ENCODE results near the gene STARD4. TPM values are rescaled to one million over a fixed set of nuclear protein-coding genes. Genes with fewer than 3 reads are reported as not detected.

Gene STARD4
- polyA plus RNA-seq, 1 of the 3 experiments (the other 2 are of a cell fraction): 10.0 TPM

DNA sequence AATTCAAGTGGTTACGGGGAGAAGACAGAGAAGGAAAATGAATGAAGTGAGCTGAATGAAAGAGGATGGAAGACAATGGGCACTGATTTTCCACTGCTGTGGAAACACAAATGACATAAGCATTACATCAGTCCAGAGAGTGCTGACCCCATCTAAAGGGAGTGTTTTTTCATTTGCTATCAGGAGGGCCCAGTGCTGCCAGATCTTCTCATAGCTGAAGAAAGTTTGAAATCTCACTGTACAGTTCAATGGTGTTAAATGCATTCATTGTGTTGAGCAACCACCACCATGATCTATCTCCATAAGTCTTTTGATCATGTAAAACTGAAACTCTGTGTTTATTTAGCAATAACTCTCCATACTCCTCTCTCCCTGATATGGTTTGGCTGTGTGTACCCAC, 41.5 kb upstream of the STARD4 start:
- H3K9me2 ChIP-seq: no peaks in the 10 kb centered on the region
- TF ChIP-seq CHD2 (IDR thresholded peaks at IDR 0.05; ENCODE audit: low read length, partially characterized antibody): no peak
- TF ChIP-seq SMC3 (IDR thresholded peaks at IDR 0.05; ENCODE audit: low read depth, low read length): no peak
- TF ChIP-seq RAD21 (IDR thresholded peaks at IDR 0.05; ENCODE audit: low read length): no peak
- no peak for TF ChIP-seq USF1 (IDR thresholded peaks at IDR 0.05; ENCODE audit: borderline replicate concordance, low read depth)
- no peak for TF ChIP-seq ELF1 (IDR thresholded peaks at IDR 0.05)
- TF ChIP-seq TCF12 (IDR thresholded peaks at IDR 0.05): no peak
- H3F3A ChIP-seq (replicated peaks; ENCODE audit: insufficient read depth): no peaks in the 10 kb centered on the region
- CTCF ChIA-PET: interaction anchor here (0.6 kb wide), 2 partner anchors 155 to 816 kb away, joined by 3 read pairs; no protein-coding TSS in a partner anchor
- 42% methylated on average over 1 of the region's 1 CpG for WGBS (ENCODE audit: low lambda C conversion rate)
- H3K4me1 ChIP-seq (ENCODE audit: control insufficient read depth in 1 of 2, insufficient read depth in 2 of 2, low read depth in 1 of 2, low read length in 1 of 2): peaks cover 6 to 14% of the 10 kb centered on the region in 2 experiments; a peak in 3 of 4 replicates
- no peak overlapping the region for H3K9ac ChIP-seq
- no peak overlapping the region for H3K27ac ChIP-seq (ENCODE audit: low read depth in 2 of 2, low read length in 1 of 2)
- no peaks in the 10 kb centered on the region for H4K20me1 ChIP-seq (ENCODE audit: insufficient read depth)
- H3K9me3 ChIP-seq: no peaks in the 10 kb centered on the region; the same call in 1 of the 2 replicates
- no peaks in the 10 kb centered on the region for H3K27me3 ChIP-seq (ENCODE audit: insufficient read depth)
- no peak overlapping the region for H2AFZ ChIP-seq (ENCODE audit: low read depth)
- H3K79me2 ChIP-seq (ENCODE audit: insufficient read depth): no peaks in the 10 kb centered on the region
- no peaks in the 10 kb centered on the region for H3K36me3 ChIP-seq (replicated peaks in 1 of 2; ENCODE audit: control insufficient read depth in 1 of 2, insufficient read depth in 2 of 2, low read length in 1 of 2)
- no peak overlapping the region for H3K4me3 ChIP-seq (ENCODE audit: low read depth in 2 of 2, low read length in 1 of 2)
- POLR2A ChIA-PET: no interaction called here
- no peak overlapping the region for H3K4me2 ChIP-seq
- DNase-seq: no peak

GRCh38 chr5:111552896-111553295, 40.6 kb upstream of the STARD4 start:
- no peaks in the 10 kb centered on the region for H3K79me2 ChIP-seq (ENCODE audit: insufficient read depth)
- DNase-seq: no peak
- H3K27ac ChIP-seq (ENCODE audit: low read depth in 2 of 2, low read length in 1 of 2): no peak overlapping the region
- H3K4me2 ChIP-seq: no peak overlapping the region
- TF ChIP-seq MEF2A (IDR thresholded peaks at IDR 0.05; ENCODE audit: borderline replicate concordance, low read depth): no peak
- TF ChIP-seq FOSL2 (IDR thresholded peaks at IDR 0.05; ENCODE audit: borderline replicate concordance, low read depth): no peak
- TF ChIP-seq, protein P1, sequence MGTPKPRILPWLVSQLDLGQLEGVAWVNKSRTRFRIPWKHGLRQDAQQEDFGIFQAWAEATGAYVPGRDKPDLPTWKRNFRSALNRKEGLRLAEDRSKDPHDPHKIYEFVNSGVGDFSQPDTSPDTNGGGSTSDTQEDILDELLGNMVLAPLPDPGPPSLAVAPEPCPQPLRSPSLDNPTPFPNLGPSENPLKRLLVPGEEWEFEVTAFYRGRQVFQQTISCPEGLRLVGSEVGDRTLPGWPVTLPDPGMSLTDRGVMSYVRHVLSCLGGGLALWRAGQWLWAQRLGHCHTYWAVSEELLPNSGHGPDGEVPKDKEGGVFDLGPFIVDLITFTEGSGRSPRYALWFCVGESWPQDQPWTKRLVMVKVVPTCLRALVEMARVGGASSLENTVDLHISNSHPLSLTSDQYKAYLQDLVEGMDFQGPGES (IDR thresholded peaks at IDR 0.05; ENCODE audit: low read depth, low read length): no peak
- no peak overlapping the region for H2AFZ ChIP-seq (ENCODE audit: low read depth)
- 95% methylated on average over 1 of the region's 1 CpG for WGBS (ENCODE audit: low lambda C conversion rate)
- H3K36me3 ChIP-seq (replicated peaks in 1 of 2; ENCODE audit: control insufficient read depth in 1 of 2, insufficient read depth in 2 of 2, low read length in 1 of 2): no peaks in the 10 kb centered on the region
- H4K20me1 ChIP-seq (ENCODE audit: insufficient read depth): no peaks in the 10 kb centered on the region
- H3K4me3 ChIP-seq (ENCODE audit: low read depth in 2 of 2, low read length in 1 of 2): no peak overlapping the region
- peaks cover 11 to 14% of the 10 kb centered on the region in 2 experiments; a peak in 3 of 4 replicates for H3K4me1 ChIP-seq (ENCODE audit: control insufficient read depth in 1 of 2, insufficient read depth in 2 of 2, low read depth in 1 of 2, low read length in 1 of 2)
- H3K9me3 ChIP-seq: no peaks in the 10 kb centered on the region
- H3F3A ChIP-seq (replicated peaks; ENCODE audit: insufficient read depth): no peaks in the 10 kb centered on the region
- H3K27me3 ChIP-seq (ENCODE audit: insufficient read depth): no peaks in the 10 kb centered on the region
- POLR2A ChIA-PET: no interaction called here
- H3K9ac ChIP-seq: no peak overlapping the region
- CTCF ChIA-PET: interaction anchor here (0.9 to 1.4 kb wide), 3 partner anchors 11 to 595 kb away, joined by 3 to 5 read pairs (median 4); no protein-coding TSS in a partner anchor
- no peaks in the 10 kb centered on the region for H3K9me2 ChIP-seq

GRCh38 chr5:111552492-111552891, 40.2 kb upstream of the STARD4 start:
- ChIA-PET CTCF (interaction anchor here (0.9 to 1.4 kb wide), 3 partner anchors 11 to 595 kb away, joined by 3 to 5 read pairs (median 4); no protein-coding TSS in a partner anchor), POLR2A (no interaction called here)
- Histone ChIP-seq H3F3A (replicated peaks; ENCODE audit: insufficient read depth) (no peaks in the 10 kb centered on the region), H3K9me3 (no peaks in the 10 kb centered on the region), H4K20me1 (ENCODE audit: insufficient read depth) (no peaks in the 10 kb centered on the region), H3K9ac (no peak overlapping the region), H3K36me3 (replicated peaks in 1 of 2; ENCODE audit: control insufficient read depth in 1 of 2, insufficient read depth in 2 of 2, low read length in 1 of 2) (no peaks in the 10 kb centered on the region), H3K27ac (ENCODE audit: low read depth in 2 of 2, low read length in 1 of 2) (peak overlapping the region in 1 of 2 experiments; percentile 66; a peak in 1 of 4 replicates), H3K79me2 (ENCODE audit: insufficient read depth) (no peaks in the 10 kb centered on the region), H3K4me1 (ENCODE audit: control insufficient read depth in 1 of 2, insufficient read depth in 2 of 2, low read depth in 1 of 2, low read length in 1 of 2) (peaks cover 11 to 14% of the 10 kb centered on the region in 2 experiments; a peak in 3 of 4 replicates), H3K4me3 (ENCODE audit: low read depth in 2 of 2, low read length in 1 of 2) (no peak overlapping the region), H3K4me2 (no peak overlapping the region; the same call in 1 of the 2 replicates), H3K9me2 (no peaks in the 10 kb centered on the region), H2AFZ (ENCODE audit: low read depth) (no peak overlapping the region), H3K27me3 (ENCODE audit: insufficient read depth) (no peaks in the 10 kb centered on the region)
- TF ChIP-seq NFIC (IDR thresholded peaks at IDR 0.05; ENCODE audit: borderline replicate concordance): no peak
- TF ChIP-seq MXI1 (IDR thresholded peaks at IDR 0.05; ENCODE audit: low read depth, low read length): no peak
- TF ChIP-seq USF1 (IDR thresholded peaks at IDR 0.05; ENCODE audit: borderline replicate concordance, low read depth): no peak
- TF ChIP-seq TAF1 (IDR thresholded peaks at IDR 0.05; ENCODE audit: borderline replicate concordance, low read depth, low read length): no peak
- no peak for TF ChIP-seq RXRA (IDR thresholded peaks at IDR 0.05; ENCODE audit: borderline replicate concordance, low read depth)
- no peak for TF ChIP-seq RCOR1 (IDR thresholded peaks at IDR 0.05; ENCODE audit: low read length)
- no peak for TF ChIP-seq FOXJ3 (CRISPR knock-in tag; IDR thresholded peaks at IDR 0.05)
- TF ChIP-seq ELF1 (IDR thresholded peaks at IDR 0.05): no peak
- WGBS (ENCODE audit: low lambda C conversion rate): 89% methylated on average over 2 of the region's 2 CpGs
- no peak for DNase-seq

All from SK-N-SH (cell line).